HepG2 (cell line): ENCODE results near the gene FBXL22. TPM values are rescaled to one million over a fixed set of nuclear protein-coding genes. Genes with fewer than 3 reads are reported as not detected.

ENCODE experiments used
- ATAC-seq: fragments of 200-7000 bp; cut with Tn5 transposase; 3 replicates; pipeline ENCODE4 v1.9.1; 2020; ENCODE audit warnings: mild to moderate bottlenecking, moderate library complexity
- BruUV-seq: library from RNA; stranded (reverse); fragments of 400-500 nt; replicated peaks from 2 replicates; lab custom pipeline; 2021; lab: Mats Ljungman, UMichigan
- CTCF ChIA-PET: fragments of 300-600 bp; formaldehyde crosslinking; extraction: SDS; loops from one replicate; lab custom pipeline; 2021; ENCODE audit warnings: low total read pairs, inconsistent platforms, low intra/inter-chr PET ratio; lab: Yijun Ruan, JAX
- POLR2A ChIA-PET: fragments of 350-600 bp; sonication (Branson Sonifier 250); formaldehyde crosslinking; loops from one replicate; lab custom pipeline; 2020; ENCODE audit warnings: antibody characterized with exemption, inconsistent platforms; lab: Yijun Ruan, JAX
- DNase-seq: peaks from one replicate; pipeline ENCODE4 v3.0.0-alpha.2; 2015; ENCODE audit warnings: low spot score
- FAIRE-seq: peaks from 3 replicates; lab custom pipeline; 2011; peaks lifted over from hg19 to GRCh38; lab: Jason Lieb, UNC
- H2AFZ ChIP-seq: one replicate; pipeline ENCODE4 v1.6.1; 2011; ENCODE audit warnings: low read length, inconsistent platforms
- H3K27ac ChIP-seq: fragments of 300-600 bp; 3 replicates; pipeline ENCODE4 v1.8.0; 2011; ENCODE audit warnings: mixed run types, mild to moderate bottlenecking, mixed read lengths, low read length, inconsistent platforms; ENCODE audit not compliant: insufficient read depth; ENCODE audit errors: extremely low read length
- H3K27me3 ChIP-seq, 2 experiments: fragments of 200-600 bp in 1 of 2; 2 replicates in 1 of 2; 3 replicates in 1 of 2; pipeline versions ENCODE4 v1.6.0 to v1.8.0; 2011; ENCODE audit warnings: low read length in 2 of 2, mild to moderate bottlenecking in 2 of 2, moderate library complexity in 2 of 2, inconsistent platforms in 1 of 2; ENCODE audit not compliant: insufficient read depth in 2 of 2, control insufficient read depth in 1 of 2
- H3K36me3 ChIP-seq, 2 experiments: fragments of 200-600 bp in 1 of 2; replicated peaks in 1 of 2; 2 replicates in 1 of 2; 3 replicates in 1 of 2; pipeline versions ENCODE4 v1.5.1 to v1.8.0; 2011; ENCODE audit warnings: low read length in 2 of 2, inconsistent platforms in 1 of 2; ENCODE audit not compliant: insufficient read depth in 2 of 2, control insufficient read depth in 1 of 2
- H3K4me1 ChIP-seq: 2 replicates; pipeline ENCODE4 v1.5.1; 2012; ENCODE audit warnings: low read length, inconsistent platforms; ENCODE audit not compliant: insufficient read depth
- H3K4me2 ChIP-seq: 2 replicates; pipeline ENCODE4 v1.6.0; 2011; ENCODE audit warnings: low read depth, low read length, inconsistent platforms
- H3K4me3 ChIP-seq, 3 experiments: fragments of 200-600 bp in 1 of 3; sonication (generic), shearing (Covaris generic) in 1 of 3; replicated peaks in 1 of 3; 2 replicates each; pipeline ENCODE4 v1.5.1; 2011 to 2016; ENCODE audit warnings: low read length in 3 of 3, inconsistent platforms in 2 of 3, low read depth in 2 of 3, mild to moderate bottlenecking in 2 of 3, control low read depth in 1 of 3, mixed read lengths in 1 of 3; ENCODE audit not compliant: insufficient read depth in 1 of 3
- H3K79me2 ChIP-seq: one replicate; pipeline ENCODE4 v1.6.1; 2011; ENCODE audit warnings: low read length, inconsistent platforms; ENCODE audit not compliant: insufficient read depth
- H3K9ac ChIP-seq: 2 replicates; pipeline ENCODE4 v1.6.0; 2011; ENCODE audit warnings: mild to moderate bottlenecking, low read depth, low read length, inconsistent platforms; ENCODE audit not compliant: insufficient read depth
- H3K9me3 ChIP-seq: 2 replicates; pipeline ENCODE4 v1.5.1; 2012; ENCODE audit warnings: mild to moderate bottlenecking, low read length
- H4K20me1 ChIP-seq: 2 replicates; pipeline ENCODE4 v1.6.0; 2011; ENCODE audit warnings: inconsistent platforms, mild to moderate bottlenecking, low read length, moderate library complexity; ENCODE audit not compliant: insufficient read depth
- CSRNP1 ChIP-seq: sonication (generic); formaldehyde crosslinking; IDR thresholded peaks from 2 replicates; pipeline ENCODE4 v1.8.1; 2023; ENCODE audit warnings: mild to moderate bottlenecking, missing genetic modification reagents
- NCOA5 ChIP-seq: sonication (generic); formaldehyde crosslinking; IDR thresholded peaks from 2 replicates; pipeline ENCODE4 v1.4.0; 2020; ENCODE audit warnings: missing genetic modification reagents
- SMAD9 ChIP-seq: sonication (generic); formaldehyde crosslinking; IDR thresholded peaks from 2 replicates; pipeline ENCODE4 v1.5.1; 2020; ENCODE audit warnings: mild to moderate bottlenecking, missing genetic modification reagents
- TBX3 ChIP-seq: fragments of 450-650 bp; IDR thresholded peaks from 2 replicates; pipeline ENCODE4 v1.6.1; 2017; ENCODE audit warnings: antibody characterized with exemption, mild to moderate bottlenecking, inconsistent platforms, borderline replicate concordance
- TCF12 ChIP-seq, 2 experiments: fragments of 450-650 bp in 1 of 2; sonication (generic) in 1 of 2; formaldehyde crosslinking in 1 of 2; IDR thresholded peaks; 2 replicates each; pipeline versions ENCODE4 v1.6.1 to v1.8.0; 2017 to 2022; ENCODE audit warnings: antibody characterized with exemption in 1 of 2, mild to moderate bottlenecking in 1 of 2, missing genetic modification reagents in 1 of 2, moderate library complexity in 1 of 2
- ZBTB46 ChIP-seq: sonication (generic); formaldehyde crosslinking; IDR thresholded peaks from 2 replicates; pipeline ENCODE4 v1.4.0; 2020; ENCODE audit warnings: mild to moderate bottlenecking, missing genetic modification reagents, borderline replicate concordance
- ZMYM4 ChIP-seq: sonication (generic); formaldehyde crosslinking; IDR thresholded peaks from 2 replicates; pipeline ENCODE4 v1.8.1; 2023; ENCODE audit warnings: mild to moderate bottlenecking, missing genetic modification reagents
- ZNF20 ChIP-seq: sonication (generic); formaldehyde crosslinking; IDR thresholded peaks from 2 replicates; pipeline ENCODE4 v1.4.0; 2020; ENCODE audit warnings: mild to moderate bottlenecking, moderate library complexity, missing genetic modification reagents
- ZNF234 ChIP-seq: sonication (generic); formaldehyde crosslinking; conservative IDR thresholded peaks from 2 replicates; pipeline ENCODE4 v1.5.1; 2020; ENCODE audit warnings: mild to moderate bottlenecking, missing genetic modification reagents
- ZNF256 ChIP-seq: sonication (generic); formaldehyde crosslinking; conservative IDR thresholded peaks from 2 replicates; pipeline ENCODE4 v1.4.0; 2020; ENCODE audit warnings: missing genetic modification reagents
- ZNF326 ChIP-seq: sonication (generic); formaldehyde crosslinking; IDR thresholded peaks from 2 replicates; pipeline ENCODE4 v1.4.0; 2020; ENCODE audit warnings: missing genetic modification reagents, borderline replicate concordance
- ZNF430 ChIP-seq: sonication (generic); formaldehyde crosslinking; IDR thresholded peaks from 2 replicates; pipeline ENCODE4 v1.9.0; 2021; ENCODE audit warnings: mild to moderate bottlenecking, missing genetic modification reagents
- ZNF513 ChIP-seq: sonication (generic); formaldehyde crosslinking; conservative IDR thresholded peaks from 2 replicates; pipeline ENCODE4 v1.5.0; 2020; ENCODE audit warnings: missing genetic modification reagents
- ZZZ3 ChIP-seq: sonication (generic); formaldehyde crosslinking; IDR thresholded peaks from 2 replicates; pipeline ENCODE4 v1.4.0; 2020; ENCODE audit warnings: missing genetic modification reagents, mild to moderate bottlenecking, borderline replicate concordance
- WGBS: methylation state at CpG from one replicate; pipeline ENCODE4 v1.1.6; 2017; ENCODE audit warnings: low lambda C conversion rate; 5-methylcytosine and 5-hydroxymethylcytosine counted together
- in situ Hi-C: cut with HindIII; loops from 2 replicates; pipeline ENCODE4 v1.10.0; 2017; ENCODE audit warnings: low pct_unique_long_range_greater_than_20kb; ENCODE audit not compliant: extremely low pct_ligation_motif_present
- intact Hi-C: fragments of 100-400 bp; cut with micrococcal nuclease; formaldehyde crosslinking; loops from one replicate; pipeline ENCODE4 v1.10.0; 2022; ENCODE audit not compliant: unreplicated experiment
- polyA plus RNA-seq, 8 experiments: library from polyadenylated mRNA; depleted of rRNA in 3 of 8; stranded (reverse) in 7 of 8; unstranded in 1 of 8; fragments of >200 nt; fragmentation: Illumina TruSeq in 4 of 8; extraction: Trizol in 4 of 8; gene quantifications; 2 replicates each; pipeline versions ENCODE4 v1.2.1 to v1.2.3, GENCODE V29; 2011 to 2016; ENCODE audit warnings: low read depth in 4 of 8, missing spikeins in 1 of 8, mixed read lengths in 1 of 8; ENCODE audit not compliant: insufficient read depth in 1 of 8
- total RNA-seq, 5 experiments: library from RNA; depleted of rRNA; stranded (reverse); fragments of >200 nt; fragmentation: Illumina TruSeq; extraction: Trizol; gene quantifications; 2 replicates each; pipeline ENCODE4 v1.2.3, GENCODE V29; 2016; ENCODE audit warnings: low read depth in 1 of 5
- TF ChIP-seq, protein P1 (sequence below): IDR thresholded peaks from 2 replicates; pipeline ENCODE4 v1.6.1; 2018; ENCODE audit warnings: missing genetic modification reagents

FBXL22 gene
- total and polyA plus RNA-seq, 2 of the 13 experiments (the other 11 are each of a cell fraction or from before 2014, with no cell fraction given): 0.15 to 0.33 TPM

DNA sequence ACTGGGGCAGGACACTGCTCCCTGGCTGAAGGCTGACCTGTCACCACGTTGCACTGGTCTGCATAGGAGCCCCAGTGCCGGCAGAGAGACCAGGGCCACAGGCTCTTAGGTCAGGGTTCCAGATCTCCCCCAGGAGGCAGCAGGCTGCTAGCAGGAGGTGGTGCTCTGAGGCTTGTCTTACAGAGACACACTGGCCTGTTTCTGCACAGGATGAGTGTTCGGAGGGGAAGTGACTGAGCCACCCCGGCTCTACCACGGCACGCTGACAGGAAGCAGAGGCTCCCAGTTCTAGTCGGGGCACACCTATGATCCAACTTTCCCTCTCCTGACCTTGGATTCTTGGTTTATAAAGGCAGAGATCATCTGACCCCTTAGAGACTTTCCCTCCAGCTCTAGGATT is 8.6 kb downstream of the FBXL22 start (continued):
- TF ChIP-seq CSRNP1 (CRISPR knock-in tag) (no peak), ZMYM4 (CRISPR knock-in tag) (no peak), ZZZ3 (no peak), TBX3 (no peak)
- TF ChIP-seq, protein P1, sequence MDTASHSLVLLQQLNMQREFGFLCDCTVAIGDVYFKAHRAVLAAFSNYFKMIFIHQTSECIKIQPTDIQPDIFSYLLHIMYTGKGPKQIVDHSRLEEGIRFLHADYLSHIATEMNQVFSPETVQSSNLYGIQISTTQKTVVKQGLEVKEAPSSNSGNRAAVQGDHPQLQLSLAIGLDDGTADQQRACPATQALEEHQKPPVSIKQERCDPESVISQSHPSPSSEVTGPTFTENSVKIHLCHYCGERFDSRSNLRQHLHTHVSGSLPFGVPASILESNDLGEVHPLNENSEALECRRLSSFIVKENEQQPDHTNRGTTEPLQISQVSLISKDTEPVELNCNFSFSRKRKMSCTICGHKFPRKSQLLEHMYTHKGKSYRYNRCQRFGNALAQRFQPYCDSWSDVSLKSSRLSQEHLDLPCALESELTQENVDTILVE (CRISPR knock-in tag): no peak
- TF ChIP-seq, all 625 proteins: peak for 0

DNA sequence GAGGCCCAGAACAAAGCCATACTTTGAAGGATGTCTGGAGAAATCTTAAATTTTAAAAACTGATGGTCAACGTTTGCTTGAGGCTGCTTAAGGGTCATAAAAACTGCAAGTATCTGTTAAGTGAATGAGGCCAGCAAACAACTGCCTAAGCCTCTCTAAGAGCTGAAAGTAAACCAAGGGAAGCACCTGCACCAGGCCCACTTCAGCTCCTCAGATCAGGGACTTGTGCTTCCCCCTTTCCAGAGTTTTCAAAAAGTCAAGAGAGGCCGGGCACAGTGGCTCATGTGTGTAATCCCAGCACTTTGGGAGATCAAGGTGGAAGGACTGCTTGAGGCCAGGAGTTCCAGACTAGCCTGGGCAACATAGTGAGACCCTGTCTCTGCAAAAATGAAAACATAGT is 9.1 kb downstream of the FBXL22 start:
- ChIA-PET POLR2A (no interaction called here), CTCF (no interaction called here)
- BruUV-seq: no TSS peak
- in situ Hi-C loops (no loop called here), intact Hi-C loops (no loop called here)
- no peaks in the 10 kb centered on the region for H4K20me1 ChIP-seq
- FAIRE-seq (no peak), DNase-seq (no peak), ATAC-seq (no peak)
- H3K9ac ChIP-seq: no peak overlapping the region
- no peaks in the 10 kb centered on the region for H3K79me2 ChIP-seq
- 56% methylated on average over 2 of the region's 2 CpGs for WGBS
- H3K27ac ChIP-seq: no peak overlapping the region
- H3K4me1 ChIP-seq: peaks cover 21% of the 10 kb centered on the region
- no peak overlapping the region for H3K4me3 ChIP-seq
- H3K4me2 ChIP-seq: no peak overlapping the region
- H2AFZ ChIP-seq: no peak overlapping the region
- H3K9me3 ChIP-seq: no peaks in the 10 kb centered on the region
- no peak for TF ChIP-seq NCOA5 (CRISPR knock-in tag)
- TF ChIP-seq ZNF430 (CRISPR knock-in tag): no peak
- no peak for TF ChIP-seq ZNF326 (CRISPR knock-in tag)
- no peak for TF ChIP-seq ZNF513 (CRISPR knock-in tag)
- no peak for TF ChIP-seq ZNF256
- no peak for TF ChIP-seq ZNF234 (CRISPR knock-in tag)
- no peak for TF ChIP-seq ZNF20 (CRISPR knock-in tag)
- no peak for TF ChIP-seq TCF12 (IDR thresholded peaks at IDR 0.05)
- no peak for TF ChIP-seq TCF12 (CRISPR knock-in tag; IDR thresholded peaks at IDR 0.05)
- TF ChIP-seq ZBTB46 (CRISPR knock-in tag): no peak
- no peak for TF ChIP-seq SMAD9
- no peaks in the 10 kb centered on the region for H3K27me3 ChIP-seq
- H3K36me3 ChIP-seq: peaks cover 2 to 17% of the 10 kb centered on the region in 2 experiments; a peak in 4 of 5 replicates
